HEK293 (cell line): ENCODE results near the gene NME5.

Source experiments
- CTCF ChIA-PET: fragments of 350-600 bp; formaldehyde crosslinking; extraction: SDS; loops from one replicate; lab custom pipeline; 2021; ENCODE audit warnings: antibody characterized with exemption; lab: Yijun Ruan, JAX
- POLR2A ChIA-PET: fragments of 300-600 bp; formaldehyde crosslinking; extraction: SDS; loops from one replicate; lab custom pipeline; 2020; ENCODE audit warnings: antibody characterized with exemption, inconsistent platforms; lab: Yijun Ruan, JAX
- H3K27ac ChIP-seq: fragments of 200-500 bp; sonication (Bioruptor generic); 2 replicates; pipeline ENCODE4 v1.5.1; 2014; ENCODE audit warnings: low read depth, low read length, control low read depth, inconsistent platforms; ENCODE audit errors: extremely low read depth
- H3K36me3 ChIP-seq, 2 experiments: fragments of 200-500 bp in 1 of 2; sonication (Bioruptor generic) in 1 of 2; 1 replicate in 1 of 2; 2 replicates in 1 of 2; pipeline ENCODE4 v1.5.1; 2014 to 2017; ENCODE audit warnings: inconsistent platforms in 2 of 2, low read length in 2 of 2; ENCODE audit not compliant: control insufficient read depth in 2 of 2, insufficient read depth in 1 of 2
- H3K4me1 ChIP-seq: fragments of 200-500 bp; sonication (Bioruptor generic); 2 replicates; pipeline ENCODE4 v1.5.1; 2014; ENCODE audit warnings: mild to moderate bottlenecking, low read length, inconsistent platforms; ENCODE audit not compliant: control insufficient read depth, insufficient read depth
- H3K4me3 ChIP-seq: 2 replicates; pipeline ENCODE4 v1.5.1; 2011; ENCODE audit warnings: low read depth, mild to moderate bottlenecking, control low read depth, low read length, moderate library complexity
- H3K9me3 ChIP-seq: fragments of 200-500 bp; sonication (Bioruptor generic); 2 replicates; pipeline ENCODE4 v1.5.1; 2014; ENCODE audit warnings: low read depth, low read length, inconsistent platforms; ENCODE audit not compliant: control insufficient read depth, insufficient read depth
- GLIS1 ChIP-seq: fragments of 450-650 bp; formaldehyde crosslinking; IDR thresholded peaks from 2 replicates; pipeline ENCODE4 v1.5.1; 2016; ENCODE audit warnings: missing biosample characterization, missing genetic modification characterization
- KLF1 ChIP-seq: fragments of 450-650 bp; formaldehyde crosslinking; IDR thresholded peaks from 2 replicates; pipeline ENCODE4 v1.5.1; 2016; ENCODE audit warnings: missing biosample characterization, missing genetic modification characterization
- KLF7 ChIP-seq: fragments of 450-650 bp; formaldehyde crosslinking; IDR thresholded peaks from 2 replicates; pipeline ENCODE4 v1.5.1; 2016; ENCODE audit warnings: missing biosample characterization, missing genetic modification characterization, borderline replicate concordance
- OSR2 ChIP-seq: fragments of 450-650 bp; formaldehyde crosslinking; IDR thresholded peaks from 2 replicates; pipeline ENCODE4 v1.5.1; 2016; ENCODE audit warnings: missing biosample characterization, missing genetic modification characterization
- REST ChIP-seq: fragments of 450-650 bp; formaldehyde crosslinking; IDR thresholded peaks from 2 replicates; pipeline ENCODE4 v1.5.1; 2016; ENCODE audit warnings: missing biosample characterization, missing genetic modification characterization
- ZBTB11 ChIP-seq: fragments of 450-650 bp; formaldehyde crosslinking; conservative IDR thresholded peaks from 2 replicates; pipeline ENCODE4 v1.5.1; 2016; ENCODE audit warnings: low read depth, missing biosample characterization, missing genetic modification characterization
- ZBTB21 ChIP-seq: fragments of 450-650 bp; formaldehyde crosslinking; IDR thresholded peaks from 2 replicates; pipeline ENCODE4 v1.5.1; 2017; ENCODE audit warnings: missing biosample characterization, missing genetic modification characterization
- ZFP41 ChIP-seq: fragments of 450-650 bp; formaldehyde crosslinking; IDR thresholded peaks from 2 replicates; pipeline ENCODE4 v1.5.1; 2016; ENCODE audit warnings: missing biosample characterization, missing genetic modification characterization, borderline replicate concordance
- ZNF140 ChIP-seq: fragments of 450-650 bp; formaldehyde crosslinking; IDR thresholded peaks from 2 replicates; pipeline ENCODE4 v1.5.1; 2016; ENCODE audit warnings: missing biosample characterization, missing genetic modification characterization
- ZNF2 ChIP-seq: fragments of 450-650 bp; formaldehyde crosslinking; IDR thresholded peaks from 2 replicates; pipeline ENCODE4 v1.5.1; 2016; ENCODE audit warnings: missing biosample characterization, missing genetic modification characterization
- ZNF335 ChIP-seq: fragments of 450-650 bp; formaldehyde crosslinking; conservative IDR thresholded peaks from 2 replicates; pipeline ENCODE4 v1.5.1; 2016; ENCODE audit warnings: missing biosample characterization, missing genetic modification characterization
- ZNF354C ChIP-seq: fragments of 450-650 bp; formaldehyde crosslinking; IDR thresholded peaks from 2 replicates; pipeline ENCODE4 v1.5.1; 2016; ENCODE audit warnings: missing biosample characterization, missing genetic modification characterization, low read depth, borderline replicate concordance
- ZNF488 ChIP-seq: fragments of 450-650 bp; formaldehyde crosslinking; IDR thresholded peaks from 2 replicates; pipeline ENCODE4 v1.5.1; 2016; ENCODE audit warnings: missing biosample characterization, missing genetic modification characterization
- ZNF529 ChIP-seq: fragments of 450-650 bp; formaldehyde crosslinking; IDR thresholded peaks from 2 replicates; pipeline ENCODE4 v1.5.1; 2017; ENCODE audit warnings: missing genetic modification characterization, missing biosample characterization; ENCODE audit not compliant: insufficient replicate concordance
- ZNF555 ChIP-seq: fragments of 450-650 bp; formaldehyde crosslinking; conservative IDR thresholded peaks from 2 replicates; pipeline ENCODE4 v1.5.1; 2017; ENCODE audit warnings: missing biosample characterization, mild to moderate bottlenecking, missing genetic modification characterization, inconsistent platforms
- ZNF560 ChIP-seq: fragments of 450-650 bp; formaldehyde crosslinking; IDR thresholded peaks from 2 replicates; pipeline ENCODE4 v1.5.1; 2017; ENCODE audit warnings: missing biosample characterization, missing genetic modification characterization, borderline replicate concordance
- ZNF623 ChIP-seq: fragments of 450-650 bp; formaldehyde crosslinking; IDR thresholded peaks from 2 replicates; pipeline ENCODE4 v1.5.1; 2016; ENCODE audit warnings: missing biosample characterization, missing genetic modification characterization
- ZXDB ChIP-seq: fragments of 450-650 bp; formaldehyde crosslinking; IDR thresholded peaks from 2 replicates; pipeline ENCODE4 v1.5.1; 2016; ENCODE audit warnings: missing biosample characterization, missing genetic modification characterization
- TF ChIP-seq, protein P1 (sequence below): fragments of 450-650 bp; formaldehyde crosslinking; IDR thresholded peaks from 2 replicates; pipeline ENCODE4 v1.5.0; 2017; ENCODE audit warnings: missing biosample characterization, missing genetic modification characterization, borderline replicate concordance

The NME5 gene

DNA sequence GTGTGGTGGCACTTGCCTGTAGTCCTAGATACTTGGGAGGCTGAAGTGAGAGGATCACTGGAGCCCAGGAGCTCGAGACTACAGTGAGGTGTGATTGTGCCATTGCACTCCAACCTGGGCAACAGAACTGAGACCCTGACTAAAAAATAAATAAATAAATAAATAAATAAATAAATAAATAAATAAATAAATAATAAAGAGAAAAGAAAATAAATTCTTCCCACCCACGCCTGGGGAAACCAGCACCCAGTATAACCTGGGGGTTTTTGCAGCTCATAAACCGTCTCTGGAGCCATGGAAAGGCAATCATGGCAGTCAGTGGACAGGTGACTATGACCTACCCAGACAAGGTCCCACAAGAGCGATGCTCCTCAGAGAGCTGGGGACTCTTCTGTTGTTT, 47.5 kb downstream of the NME5 start (continued):
- TF ChIP-seq KLF7 (no peak), ZNF529 (peak; percentile 21), ZBTB21 (tag by site-specific recombination) (peak; percentile 34; the same call in 1 of the 2 replicates), ZXDB (peak; percentile 39; the same call in 1 of the 2 replicates), ZNF623 (tag by site-specific recombination) (peak; percentile 61), ZNF2 (tag by site-specific recombination) (no peak), ZNF555 (tag by site-specific recombination) (peak; percentile 58), ZNF140 (tag by site-specific recombination) (peak; percentile 53; the same call in 1 of the 2 replicates), ZNF488 (tag by site-specific recombination) (no peak), ZNF354C (tag by site-specific recombination) (no peak), REST (tag by site-specific recombination) (peak; percentile 45; the same call in 1 of the 2 replicates), ZBTB11 (tag by site-specific recombination) (peak; percentile 63), GLIS1 (tag by site-specific recombination) (no peak)

GRCh38 chr5:138083702-138084101, 55.5 kb downstream of the NME5 start, which contains the start of gene WNT8A:
Gene WNT8A (plus strand): TSS chr5:138084033. CDS start chr5:138084128, 95 bp downstream.
- TF ChIP-seq, protein P1, sequence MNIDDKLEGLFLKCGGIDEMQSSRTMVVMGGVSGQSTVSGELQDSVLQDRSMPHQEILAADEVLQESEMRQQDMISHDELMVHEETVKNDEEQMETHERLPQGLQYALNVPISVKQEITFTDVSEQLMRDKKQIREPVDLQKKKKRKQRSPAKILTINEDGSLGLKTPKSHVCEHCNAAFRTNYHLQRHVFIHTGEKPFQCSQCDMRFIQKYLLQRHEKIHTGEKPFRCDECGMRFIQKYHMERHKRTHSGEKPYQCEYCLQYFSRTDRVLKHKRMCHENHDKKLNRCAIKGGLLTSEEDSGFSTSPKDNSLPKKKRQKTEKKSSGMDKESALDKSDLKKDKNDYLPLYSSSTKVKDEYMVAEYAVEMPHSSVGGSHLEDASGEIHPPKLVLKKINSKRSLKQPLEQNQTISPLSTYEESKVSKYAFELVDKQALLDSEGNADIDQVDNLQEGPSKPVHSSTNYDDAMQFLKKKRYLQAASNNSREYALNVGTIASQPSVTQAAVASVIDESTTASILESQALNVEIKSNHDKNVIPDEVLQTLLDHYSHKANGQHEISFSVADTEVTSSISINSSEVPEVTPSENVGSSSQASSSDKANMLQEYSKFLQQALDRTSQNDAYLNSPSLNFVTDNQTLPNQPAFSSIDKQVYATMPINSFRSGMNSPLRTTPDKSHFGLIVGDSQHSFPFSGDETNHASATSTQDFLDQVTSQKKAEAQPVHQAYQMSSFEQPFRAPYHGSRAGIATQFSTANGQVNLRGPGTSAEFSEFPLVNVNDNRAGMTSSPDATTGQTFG (tag by site-specific recombination) = no peak
- no peak for TF ChIP-seq OSR2 (tag by site-specific recombination)
- 0 out of 2 replicates have a peak, but pooled peaks have one; percentile 12 for TF ChIP-seq KLF1 (tag by site-specific recombination)
- TF ChIP-seq ZNF335 = peak; percentile 64
- no peak for TF ChIP-seq ZNF560 (tag by site-specific recombination)
- no peak for TF ChIP-seq ZFP41 (tag by site-specific recombination)
- H3K27ac ChIP-seq = no peak within 1 kb of the TSS
- POLR2A ChIA-PET = no interaction called here
- no peaks in the 10 kb centered on the region for H3K4me1 ChIP-seq
- CTCF ChIA-PET = interaction anchor here (0.6 to 2.9 kb wide), 9 partner anchors 15 to 418 kb away, joined by 3 to 25 read pairs (median 4); no protein-coding TSS in a partner anchor
- H3K9me3 ChIP-seq = no peaks in the 10 kb centered on the region
- H3K4me3 ChIP-seq = no peak within 1 kb of the TSS
- H3K36me3 ChIP-seq = no peaks in the 10 kb centered on the region
